K562 (cell line): ENCODE data around the gene PPP1CB. TPM values are rescaled to one million over a fixed set of nuclear protein-coding genes. Genes with fewer than 3 reads are reported as not detected.

Experiments
- ATAC-seq: fragments of 200-7000 bp; cut with Tn5 transposase; 3 replicates; pipeline ENCODE4 v1.9.1; 2020; ENCODE audit warnings: moderate library complexity
- BruUV-seq: library from RNA; stranded (reverse); fragments of 400-500 nt; replicated peaks from 2 replicates; lab custom pipeline; 2021; lab: Mats Ljungman, UMichigan
- CTCF ChIA-PET: fragments of 300-600 bp; formaldehyde crosslinking; extraction: SDS; loops from one replicate; lab custom pipeline; 2021; ENCODE audit warnings: low intra/inter-chr PET ratio; lab: Yijun Ruan, JAX
- POLR2A ChIA-PET: fragments of 300-600, 350-650 bp; sonication (Branson Sonifier 250); formaldehyde crosslinking; extraction: SDS; loops from one replicate; lab custom pipeline; 2021; ENCODE audit warnings: antibody characterized with exemption, inconsistent platforms; lab: Yijun Ruan, JAX
- DNase-seq, 4 experiments: peaks; one replicate each; pipeline versions ENCODE4 v3.0.0 to v3.0.0-alpha.2; 2011 to 2018; ENCODE audit warnings: low spot score in 3 of 4, mixed read lengths in 3 of 4; ENCODE audit errors: extremely low read depth in 1 of 4
- FAIRE-seq: peaks from 2 replicates; lab custom pipeline; 2011; peaks lifted over from hg19 to GRCh38; lab: Jason Lieb, UNC
- H2AFZ ChIP-seq: 2 replicates; pipeline ENCODE4 v1.6.0; 2011; ENCODE audit warnings: low read depth, low read length, control low read depth, inconsistent platforms
- H3K27ac ChIP-seq: fragments of 200-600 bp; 3 replicates; pipeline ENCODE4 v1.8.0; 2011; ENCODE audit warnings: low read depth, mild to moderate bottlenecking, control low read depth, inconsistent platforms, low read length, moderate library complexity, mixed read lengths; ENCODE audit errors: extremely low read depth
- H3K27me3 ChIP-seq, 2 experiments: fragments of 300-600 bp in 1 of 2; 2 replicates in 1 of 2; 3 replicates in 1 of 2; pipeline versions ENCODE4 v1.6.0 to v1.8.0; 2011; ENCODE audit warnings: inconsistent platforms in 2 of 2, low read length in 2 of 2, mild to moderate bottlenecking in 1 of 2, mixed read lengths in 1 of 2, moderate library complexity in 1 of 2; ENCODE audit not compliant: control insufficient read depth in 2 of 2, insufficient read depth in 2 of 2
- H3K36me3 ChIP-seq: fragments of 300-600 bp; 3 replicates; pipeline ENCODE4 v1.8.0; 2011; ENCODE audit warnings: mild to moderate bottlenecking, low read length, inconsistent platforms; ENCODE audit not compliant: control insufficient read depth, insufficient read depth
- H3K4me1 ChIP-seq, 2 experiments: fragments of 200-600 bp in 1 of 2; replicated peaks in 1 of 2; 2 replicates in 1 of 2; 3 replicates in 1 of 2; pipeline versions ENCODE4 v1.5.1 to v1.8.0; 2011; ENCODE audit warnings: inconsistent platforms in 2 of 2, low read length in 2 of 2, mild to moderate bottlenecking in 1 of 2, mixed read lengths in 1 of 2, moderate library complexity in 1 of 2; ENCODE audit not compliant: control insufficient read depth in 2 of 2, insufficient read depth in 2 of 2
- H3K4me2 ChIP-seq: 2 replicates; pipeline ENCODE4 v1.6.1; 2011; ENCODE audit warnings: low read length, control low read depth, inconsistent platforms, mixed read lengths; ENCODE audit not compliant: insufficient read depth
- H3K4me3 ChIP-seq: fragments of 200-600 bp; sonication (generic), shearing (Covaris generic); 2 replicates; pipeline ENCODE4 v1.5.1; 2016; ENCODE audit warnings: control low read depth, inconsistent platforms
- H3K79me2 ChIP-seq: fragments of 200-600 bp; 3 replicates; pipeline ENCODE4 v1.8.0; 2011; ENCODE audit warnings: low read length, inconsistent platforms; ENCODE audit not compliant: control insufficient read depth, insufficient read depth
- H3K9ac ChIP-seq, 2 experiments: 2 replicates each; pipeline versions ENCODE4 v1.6.0 to v1.6.1; 2011; ENCODE audit warnings: low read depth in 2 of 2, low read length in 2 of 2, control low read depth in 1 of 2, inconsistent platforms in 1 of 2, mild to moderate bottlenecking in 1 of 2, mixed read lengths in 1 of 2; ENCODE audit not compliant: insufficient read depth in 1 of 2
- H3K9me1 ChIP-seq: one replicate; pipeline ENCODE4 v1.6.0; 2011; ENCODE audit warnings: inconsistent platforms, mild to moderate bottlenecking, low read length, moderate library complexity; ENCODE audit not compliant: control insufficient read depth, insufficient read depth
- H3K9me3 ChIP-seq: replicated peaks from 2 replicates; pipeline ENCODE4 v1.5.1; 2011; ENCODE audit warnings: low read depth, low read length, inconsistent platforms; ENCODE audit not compliant: control insufficient read depth, insufficient read depth
- H4K20me1 ChIP-seq: replicated peaks from 2 replicates; pipeline ENCODE4 v1.6.1; 2011; ENCODE audit warnings: low read length, inconsistent platforms, mixed read lengths; ENCODE audit not compliant: control insufficient read depth, insufficient read depth
- GTF2A2 ChIP-seq: IDR thresholded peaks from 2 replicates; pipeline ENCODE4 v1.6.1; 2016; ENCODE audit warnings: mild to moderate bottlenecking, missing genetic modification characterization, missing compliant biosample characterization
- MTA2 ChIP-seq: fragments of 450-650 bp; IDR thresholded peaks from 2 replicates; pipeline ENCODE4 v1.6.1; 2016; ENCODE audit warnings: low read depth
- RBM25 ChIP-seq: fragments of 200-400 bp; formaldehyde crosslinking; IDR thresholded peaks from 2 replicates; pipeline ENCODE4 v1.6.1; 2018; ENCODE audit warnings: low read length, low read depth, moderate library complexity; ENCODE audit not compliant: severe bottlenecking
- ZNF121 ChIP-seq: sonication (generic); formaldehyde crosslinking; conservative IDR thresholded peaks from 2 replicates; pipeline ENCODE4 v1.8.0; 2022; ENCODE audit warnings: missing genetic modification reagents
- ZNF175 ChIP-seq: fragments of 200-800 bp; sonication (Bioruptor generic); IDR thresholded peaks from 2 replicates; pipeline ENCODE4 v1.6.1; 2016; ENCODE audit warnings: low read depth, mild to moderate bottlenecking, missing genetic modification characterization, missing compliant biosample characterization
- ZNF444 ChIP-seq: fragments of 250-450 bp; sonication (Bioruptor Pico); IDR thresholded peaks from 2 replicates; pipeline ENCODE4 v1.4.0; 2020; ENCODE audit warnings: mild to moderate bottlenecking, moderate library complexity
- ZNF75A ChIP-seq: fragments of 450-650 bp; formaldehyde crosslinking; IDR thresholded peaks from 2 replicates; pipeline ENCODE4 v1.4.0; 2020; ENCODE audit warnings: mild to moderate bottlenecking
- WGBS: fragments of 100-300 bp; shearing (Covaris generic); methylation state at CpG from one replicate; pipeline ENCODE4 v1.1.6; 2016; ENCODE audit warnings: low coverage, mixed read lengths; ENCODE audit not compliant: insufficient coverage; ENCODE audit errors: missing lambda C conversion rate; 5-methylcytosine and 5-hydroxymethylcytosine counted together
- in situ Hi-C: fragments of 300-500 bp; cut with MboI; formaldehyde crosslinking; loops from 4 replicates; pipeline ENCODE4 v1.15.0; 2018; ENCODE audit warnings: inconsistent platforms, mixed read lengths
- intact Hi-C: fragments of 100-400 bp; cut with micrococcal nuclease; formaldehyde crosslinking; loops from 2 replicates; pipeline ENCODE4 v1.14.2; 2022
- polyA plus RNA-seq, 8 experiments: library from polyadenylated mRNA; depleted of rRNA in 4 of 8; stranded (reverse) in 5 of 8; unstranded in 3 of 8; fragments of >200 nt; fragmentation: Nextera tagmentation in 2 of 8; fragmentation: Illumina TruSeq in 1 of 8; extraction: Ambion mirVana in 2 of 8; extraction: Trizol in 1 of 8; gene quantifications; 2 replicates each; pipeline versions ENCODE4 v1.2.1 to v1.2.3, GENCODE V29; 2011 to 2014; ENCODE audit warnings: inconsistent platforms in 1 of 8, missing spikeins in 1 of 8
- total RNA-seq, 7 experiments: library from RNA; depleted of rRNA in 6 of 7; stranded (reverse); fragments of >200 nt in 6 of 7; fragmentation: Illumina TruSeq in 2 of 7; extraction: Trizol in 2 of 7; gene quantifications; 2 replicates each; pipeline versions ENCODE4 v1.2.1 to v1.2.3, GENCODE V29; 2011 to 2021; ENCODE audit warnings: low replicate concordance in 1 of 7
- TF ChIP-seq, protein P1 (sequence below): fragments of 250-450 bp; sonication (Bioruptor Pico); IDR thresholded peaks from 2 replicates; pipeline ENCODE4 v1.4.0; 2020

The PPP1CB gene
- total and polyA plus RNA-seq, 9 of the 15 experiments (the other 6 are each of a cell fraction or from before 2014, with no cell fraction given) = 25.6 to 118 (median 58.9) TPM

DNA sequence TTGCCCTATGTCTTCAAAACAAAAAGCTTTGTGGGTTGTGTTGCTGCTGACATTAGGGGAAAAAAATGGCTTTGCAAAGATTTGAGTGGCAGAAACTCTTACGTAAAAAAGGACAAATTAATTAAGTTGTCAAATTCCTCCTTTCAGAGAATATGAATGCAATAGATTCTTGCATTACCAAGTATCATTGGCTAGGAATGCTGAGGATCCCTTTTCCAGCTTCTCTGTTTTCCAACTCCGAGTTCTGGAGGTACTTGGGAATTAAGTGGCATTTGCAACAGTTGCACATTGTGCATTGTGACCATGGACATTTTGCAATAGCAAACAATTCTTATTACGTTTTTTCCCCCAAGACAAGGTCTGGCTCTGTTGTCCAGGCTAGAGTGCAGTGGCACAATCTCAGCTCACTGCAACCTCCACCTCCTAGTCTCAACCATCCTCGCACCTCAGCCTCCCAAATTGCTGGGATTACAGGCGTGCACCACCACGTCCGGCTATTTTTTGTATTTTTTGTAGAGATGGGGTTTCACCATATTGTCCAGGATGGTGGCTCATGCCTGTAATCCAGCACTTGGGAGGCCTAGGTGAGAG is 29.9 kb upstream of the PPP1CB start:
- intact Hi-C loops (no loop called here), in situ Hi-C loops (no loop called here)
- no peak overlapping the region for H2AFZ ChIP-seq
- H3K36me3 ChIP-seq = no peaks in the 10 kb centered on the region
- FAIRE-seq (no peak), ATAC-seq (no peak), DNase-seq (no peak)
- no peaks in the 10 kb centered on the region for H3K79me2 ChIP-seq
- H3K4me1 ChIP-seq = no peaks in the 10 kb centered on the region; a peak in 2 of 5 replicates
- 0 out of 2 replicates have a peak, but pooled peaks have one; percentile 27 for TF ChIP-seq ZNF121 (CRISPR knock-in tag)
- no peak for TF ChIP-seq MTA2
- no peak for TF ChIP-seq ZNF75A (CRISPR knock-in tag)
- POLR2A ChIA-PET = interaction anchor here (0.9 to 1.2 kb wide), 3 partner anchors 9 to 34 kb away, joined by 3 to 4 read pairs (median 3); no protein-coding TSS in a partner anchor
- H3K9me3 ChIP-seq = no peaks in the 10 kb centered on the region; the same call in 1 of the 2 replicates
- no peak overlapping the region for H3K27ac ChIP-seq
- CTCF ChIA-PET = no interaction called here
- no peak overlapping the region for H3K4me3 ChIP-seq
- WGBS = 23% methylated on average over 7 of the region's 7 CpGs
- peaks cover 0 to 2% of the 10 kb centered on the region in 2 experiments; a peak in 1 of 5 replicates for H3K27me3 ChIP-seq
- no peaks in the 10 kb centered on the region for H4K20me1 ChIP-seq
- no peaks in the 10 kb centered on the region for H3K9me1 ChIP-seq
- no peak overlapping the region for H3K4me2 ChIP-seq
- no peak overlapping the region for H3K9ac ChIP-seq
- BruUV-seq = no TSS peak

DNA sequence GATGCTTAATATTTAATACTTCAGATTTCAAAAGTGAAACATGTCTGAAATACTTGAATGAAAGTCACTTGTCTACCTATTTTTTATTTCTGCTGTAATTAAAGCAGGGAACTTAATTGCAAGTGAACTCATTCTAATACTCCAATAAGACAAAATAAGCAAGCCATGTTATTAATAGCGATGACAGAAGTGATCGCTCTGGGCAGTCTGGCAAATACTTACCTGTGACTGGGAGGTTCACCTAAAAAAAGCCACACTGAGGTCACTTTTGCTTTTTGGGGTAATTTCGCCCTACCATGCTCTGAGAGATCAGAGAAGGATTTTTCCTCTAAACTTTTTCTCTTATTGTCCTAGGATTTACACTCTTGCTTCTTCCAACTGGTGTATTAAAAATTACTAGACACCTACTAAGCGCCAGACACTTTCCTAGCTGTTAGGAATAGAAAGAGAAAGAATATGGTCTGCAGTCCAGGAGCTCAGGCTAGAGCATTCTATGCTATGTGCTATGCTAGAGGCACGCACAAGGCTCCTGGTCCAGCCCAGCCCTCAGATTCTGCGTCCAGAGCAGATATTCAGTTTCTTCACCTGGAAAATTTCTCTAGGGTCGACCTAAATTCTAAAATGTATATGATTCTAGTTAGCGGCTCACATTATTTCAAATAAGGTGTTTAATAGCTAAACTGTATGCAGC is 26.5 kb upstream of the PPP1CB start:
- ATAC-seq (peak; percentile 51; the same call in 1 of the 3 replicates), FAIRE-seq (no peak), DNase-seq (no peak)
- in situ Hi-C loops (no loop called here), intact Hi-C loops (no loop called here)
- H3K4me2 ChIP-seq = no peak overlapping the region
- H3K4me1 ChIP-seq = no peaks in the 10 kb centered on the region; a peak in 1 of 5 replicates
- H3K79me2 ChIP-seq = no peaks in the 10 kb centered on the region
- CTCF ChIA-PET = no interaction called here
- no peak overlapping the region for H3K4me3 ChIP-seq
- H3K9me3 ChIP-seq = no peaks in the 10 kb centered on the region; the same call in 1 of the 2 replicates
- no peaks in the 10 kb centered on the region for H4K20me1 ChIP-seq
- POLR2A ChIA-PET = no interaction called here
- H3K9me1 ChIP-seq = no peaks in the 10 kb centered on the region
- H3K36me3 ChIP-seq = no peaks in the 10 kb centered on the region
- H3K9ac ChIP-seq = no peak overlapping the region
- no peak overlapping the region for H3K27ac ChIP-seq
- no TSS peak for BruUV-seq
- peaks cover 0 to 2% of the 10 kb centered on the region in 2 experiments; a peak in 1 of 5 replicates for H3K27me3 ChIP-seq
- 29% methylated on average over 8 of the region's 8 CpGs for WGBS
- no peak overlapping the region for H2AFZ ChIP-seq
- TF ChIP-seq, protein P1, sequence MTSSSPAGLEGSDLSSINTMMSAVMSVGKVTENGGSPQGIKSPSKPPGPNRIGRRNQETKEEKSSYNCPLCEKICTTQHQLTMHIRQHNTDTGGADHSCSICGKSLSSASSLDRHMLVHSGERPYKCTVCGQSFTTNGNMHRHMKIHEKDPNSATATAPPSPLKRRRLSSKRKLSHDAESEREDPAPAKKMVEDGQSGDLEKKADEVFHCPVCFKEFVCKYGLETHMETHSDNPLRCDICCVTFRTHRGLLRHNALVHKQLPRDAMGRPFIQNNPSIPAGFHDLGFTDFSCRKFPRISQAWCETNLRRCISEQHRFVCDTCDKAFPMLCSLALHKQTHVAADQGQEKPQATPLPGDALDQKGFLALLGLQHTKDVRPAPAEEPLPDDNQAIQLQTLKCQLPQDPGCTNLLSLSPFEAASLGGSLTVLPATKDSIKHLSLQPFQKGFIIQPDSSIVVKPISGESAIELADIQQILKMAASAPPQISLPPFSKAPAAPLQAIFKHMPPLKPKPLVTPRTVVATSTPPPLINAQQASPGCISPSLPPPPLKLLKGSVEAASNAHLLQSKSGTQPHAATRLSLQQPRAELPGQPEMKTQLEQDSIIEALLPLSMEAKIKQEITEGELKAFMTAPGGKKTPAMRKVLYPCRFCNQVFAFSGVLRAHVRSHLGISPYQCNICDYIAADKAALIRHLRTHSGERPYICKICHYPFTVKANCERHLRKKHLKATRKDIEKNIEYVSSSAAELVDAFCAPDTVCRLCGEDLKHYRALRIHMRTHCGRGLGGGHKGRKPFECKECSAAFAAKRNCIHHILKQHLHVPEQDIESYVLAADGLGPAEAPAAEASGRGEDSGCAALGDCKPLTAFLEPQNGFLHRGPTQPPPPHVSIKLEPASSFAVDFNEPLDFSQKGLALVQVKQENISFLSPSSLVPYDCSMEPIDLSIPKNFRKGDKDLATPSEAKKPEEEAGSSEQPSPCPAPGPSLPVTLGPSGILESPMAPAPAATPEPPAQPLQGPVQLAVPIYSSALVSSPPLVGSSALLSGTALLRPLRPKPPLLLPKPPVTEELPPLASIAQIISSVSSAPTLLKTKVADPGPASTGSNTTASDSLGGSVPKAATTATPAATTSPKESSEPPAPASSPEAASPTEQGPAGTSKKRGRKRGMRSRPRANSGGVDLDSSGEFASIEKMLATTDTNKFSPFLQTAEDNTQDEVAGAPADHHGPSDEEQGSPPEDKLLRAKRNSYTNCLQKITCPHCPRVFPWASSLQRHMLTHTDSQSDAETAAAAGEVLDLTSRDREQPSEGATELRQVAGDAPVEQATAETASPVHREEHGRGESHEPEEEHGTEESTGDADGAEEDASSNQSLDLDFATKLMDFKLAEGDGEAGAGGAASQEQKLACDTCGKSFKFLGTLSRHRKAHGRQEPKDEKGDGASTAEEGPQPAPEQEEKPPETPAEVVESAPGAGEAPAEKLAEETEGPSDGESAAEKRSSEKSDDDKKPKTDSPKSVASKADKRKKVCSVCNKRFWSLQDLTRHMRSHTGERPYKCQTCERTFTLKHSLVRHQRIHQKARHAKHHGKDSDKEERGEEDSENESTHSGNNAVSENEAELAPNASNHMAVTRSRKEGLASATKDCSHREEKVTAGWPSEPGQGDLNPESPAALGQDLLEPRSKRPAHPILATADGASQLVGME (CRISPR knock-in tag) = no peak
- TF ChIP-seq RBM25 (no peak), ZNF175 (no peak), ZNF444 (CRISPR knock-in tag) (no peak), GTF2A2 (tag) (no peak)
